Upper lobe of left lung (tissue), 6 donors: ENCODE measurements around the gene ARHGDIA. TPM values are rescaled to one million over a fixed set of nuclear protein-coding genes. Genes with fewer than 3 reads are reported as not detected.
A peak's percentile ranks its signal among the peaks of the same experiment; 100 is the strongest.

Experiments used
- ATAC-seq, 2 donors: fragments of 200-7000 bp; cut with Tn5 transposase; one replicate each; pipeline ENCODE4 v1.9.1; 2022; ENCODE audit warnings: mild to moderate bottlenecking in 2 of 2, moderate library complexity in 2 of 2; ENCODE audit not compliant: low FRiP score in 2 of 2
- DNase-seq, 2 donors: peaks; one replicate each; pipeline ENCODE4 v3.0.0-alpha.2; 2019 to 2020
- H3K27ac ChIP-seq, 4 donors: fragments of 200-600 bp; sonication (generic); one replicate each; pipeline ENCODE4 v1.5.1; 2016 to 2019
- H3K27me3 ChIP-seq, 4 donors: fragments of 200-600 bp; sonication (generic); one replicate each; pipeline ENCODE4 v1.5.1; 2017 to 2019
- H3K36me3 ChIP-seq, 4 donors: fragments of 200-600 bp; sonication (generic); one replicate each; pipeline ENCODE4 v1.5.1; 2016 to 2019
- H3K4me1 ChIP-seq, 4 donors: fragments of 200-600 bp; sonication (generic); one replicate each; pipeline ENCODE4 v1.5.1; 2018 to 2019
- H3K4me3 ChIP-seq, 4 donors: fragments of 200-600 bp; sonication (generic); one replicate each; pipeline ENCODE4 v1.5.1; 2017 to 2019; ENCODE audit warnings: mild to moderate bottlenecking in 2 of 4, moderate library complexity in 1 of 4
- H3K9me3 ChIP-seq, 4 donors: fragments of 200-600 bp; sonication (generic); one replicate each; pipeline ENCODE4 v1.5.1; 2018 to 2019
- CTCF ChIP-seq, 6 experiments: fragments of 450-650 bp in 4 of 6; fragments of 200-600 bp in 2 of 6; sonication (generic) in 2 of 6; IDR thresholded peaks; one replicate each; pipeline ENCODE4 v1.5.1; 2016 to 2019; ENCODE audit warnings: antibody characterized with exemption in 6 of 6
- EP300 ChIP-seq, 4 donors: sonication (generic); formaldehyde crosslinking; IDR thresholded peaks; one replicate each; pipeline ENCODE4 v1.5.1; 2017; ENCODE audit warnings: antibody characterized with exemption in 4 of 4, control low read depth in 2 of 4
- POLR2A ChIP-seq, 4 donors: fragments of 450-650 bp; IDR thresholded peaks; one replicate each; pipeline ENCODE4 v1.5.1; 2016 to 2017; ENCODE audit warnings: antibody characterized with exemption in 4 of 4, mild to moderate bottlenecking in 2 of 4
- POLR2AphosphoS5 ChIP-seq, 2 donors: sonication (generic); formaldehyde crosslinking; IDR thresholded peaks; one replicate each; pipeline ENCODE4 v1.5.1; 2017; ENCODE audit warnings: antibody characterized with exemption in 2 of 2
- WGBS, 2 donors: methylation state at CpG; one replicate each; pipeline ENCODE4 v1.1.5; 2017 to 2018; 5-methylcytosine and 5-hydroxymethylcytosine counted together
- total RNA-seq, 6 donors: library from RNA; depleted of rRNA in 4 of 6; stranded (reverse); fragments of >200 nt in 4 of 6; gene quantifications; one replicate each; pipeline versions ENCODE4 v1.1.0 to v1.2.1, GENCODE V29; 2016 to 2021
- donor health status: DM: no; HTN: no; CAD: no; lungs with moderate emphysema.
- donor health status: DM: no; HTN: yes; CAD: no; lungs with severe emphysema.

Gene ARHGDIA
- total RNA-seq, 6 donors from 2014 or later = 171 to 522 (median 302) TPM

- Histone ChIP-seq H3K36me3 (no peaks in the 10 kb centered on the region), H3K27me3 (no peaks in the 10 kb centered on the region), H3K4me1 (peaks cover 21 to 55% (median 32%) of the 10 kb centered on the region in 4 donors), H3K4me3 (peak overlapping the region; percentile 86 to 97 (median 92)), H3K27ac (peak overlapping the region; percentile 90 to 96 (median 92)), H3K9me3 (no peaks in the 10 kb centered on the region)
- DNase-seq (peak in 1 of 2 donors; percentile 48), ATAC-seq (peak; percentile 5 to 47)
- WGBS, 2 donors = 2 to 3% methylated on average over 7 to 16 of the region's 65 CpGs
- TF ChIP-seq POLR2A (IDR thresholded peaks at IDR 0.05) (no peak), POLR2AphosphoS5 (IDR thresholded peaks at IDR 0.05) (no peak), CTCF (IDR thresholded peaks at IDR 0.05) (no peak), EP300 (IDR thresholded peaks at IDR 0.05) (no peak)
Measured at GRCh38 chr17:81832608-81833159, 38.5 kb downstream of the ARHGDIA start.

GRCh38 chr17:81831957-81832607 is 39.1 kb downstream of the ARHGDIA start:
- 17 to 24% methylated on average over 17 to 18 of the region's 18 CpGs for WGBS, 2 donors
- peaks cover 21 to 55% (median 32%) of the 10 kb centered on the region in 4 donors for H3K4me1 ChIP-seq
- H3K4me3 ChIP-seq = peak overlapping the region; percentile 86 to 97 (median 92)
- ATAC-seq (peak; percentile 27 to 54), DNase-seq (peak in 1 of 2 donors; percentile 62)
- TF ChIP-seq POLR2AphosphoS5 (IDR thresholded peaks at IDR 0.05) = peak in 1 of 2 donors; percentile 17
- no peak for TF ChIP-seq CTCF (IDR thresholded peaks at IDR 0.05)
- no peaks in the 10 kb centered on the region for H3K9me3 ChIP-seq
- no peaks in the 10 kb centered on the region for H3K36me3 ChIP-seq
- H3K27ac ChIP-seq = peak overlapping the region; percentile 90 to 96 (median 92)
- no peaks in the 10 kb centered on the region for H3K27me3 ChIP-seq

GRCh38 chr17:81831563-81831956 is 39.6 kb downstream of the ARHGDIA start:
- WGBS, 2 donors = 60 to 69% methylated on average over 3 to 5 of the region's 7 CpGs
- peak in 1 of 2 donors; percentile 44 for DNase-seq
- no peak for TF ChIP-seq POLR2A (IDR thresholded peaks at IDR 0.05)
- TF ChIP-seq POLR2AphosphoS5 (IDR thresholded peaks at IDR 0.05) = no peak
- TF ChIP-seq EP300 (IDR thresholded peaks at IDR 0.05) = no peak
- TF ChIP-seq CTCF (IDR thresholded peaks at IDR 0.05) = no peak
- ATAC-seq = no peak
- Histone ChIP-seq H3K27me3 (no peaks in the 10 kb centered on the region), H3K36me3 (no peaks in the 10 kb centered on the region), H3K27ac (peak overlapping the region; percentile 90 to 96 (median 92)), H3K4me1 (peaks cover 21 to 55% (median 32%) of the 10 kb centered on the region in 4 donors), H3K4me3 (peak overlapping the region in 1 of 4 donors; percentile 97), H3K9me3 (no peaks in the 10 kb centered on the region)

GRCh38 chr17:81829858-81830257 is 41.3 kb downstream of the ARHGDIA start:
- H3K27ac ChIP-seq = no peak overlapping the region
- no peaks in the 10 kb centered on the region for H3K9me3 ChIP-seq
- DNase-seq (no peak), ATAC-seq (no peak)
- H3K4me3 ChIP-seq = no peak overlapping the region
- 60 to 87% methylated on average over 1 to 6 of the region's 6 CpGs for WGBS, 2 donors
- H3K27me3 ChIP-seq = no peaks in the 10 kb centered on the region
- H3K4me1 ChIP-seq = peaks cover 21 to 55% (median 32%) of the 10 kb centered on the region in 4 donors
- TF ChIP-seq CTCF (IDR thresholded peaks at IDR 0.05) (no peak), POLR2A (IDR thresholded peaks at IDR 0.05) (no peak), POLR2AphosphoS5 (IDR thresholded peaks at IDR 0.05) (no peak), EP300 (IDR thresholded peaks at IDR 0.05) (no peak)
- H3K36me3 ChIP-seq = no peaks in the 10 kb centered on the region
